HFF-Myc (cell line): Measurements from ENCODE around the gene METAP1D.

Experiments
- DNase-seq: peaks from one replicate; pipeline ENCODE4 v3.0.0-alpha.2; 2011; ENCODE audit warnings: low read depth; ENCODE audit errors: extremely low read depth
- H3K4me3 ChIP-seq: replicated peaks from 2 replicates; pipeline ENCODE4 v1.5.1; 2011; ENCODE audit warnings: low read depth, mild to moderate bottlenecking, control low read depth, low read length
- TF ChIP-seq, protein P1 (sequence below): IDR thresholded peaks from 2 replicates; pipeline ENCODE4 v1.5.1; 2012; ENCODE audit warnings: mild to moderate bottlenecking, low read depth, low read length, control low read depth; ENCODE audit errors: missing control alignments

METAP1D gene

DNA sequence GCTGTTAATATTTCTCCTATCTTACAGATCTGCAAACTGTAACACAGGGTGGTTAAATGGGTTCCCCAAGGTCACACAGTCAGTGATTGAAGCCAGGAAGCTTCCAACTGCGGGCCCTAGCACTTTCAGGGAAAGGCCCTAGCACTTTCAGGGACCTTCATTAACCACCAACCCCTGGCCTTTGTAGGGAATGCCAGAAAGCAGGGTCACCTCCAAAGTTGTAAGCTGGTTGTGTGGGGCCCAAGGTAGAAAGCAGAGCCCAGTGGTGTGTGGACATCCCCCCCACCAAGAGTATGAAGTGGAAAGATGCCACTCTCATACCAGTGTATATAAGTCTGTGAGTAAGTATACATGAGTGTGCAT, 98.5 kb downstream of the METAP1D start:
- DNase-seq: no peak
- TF ChIP-seq, protein P1, sequence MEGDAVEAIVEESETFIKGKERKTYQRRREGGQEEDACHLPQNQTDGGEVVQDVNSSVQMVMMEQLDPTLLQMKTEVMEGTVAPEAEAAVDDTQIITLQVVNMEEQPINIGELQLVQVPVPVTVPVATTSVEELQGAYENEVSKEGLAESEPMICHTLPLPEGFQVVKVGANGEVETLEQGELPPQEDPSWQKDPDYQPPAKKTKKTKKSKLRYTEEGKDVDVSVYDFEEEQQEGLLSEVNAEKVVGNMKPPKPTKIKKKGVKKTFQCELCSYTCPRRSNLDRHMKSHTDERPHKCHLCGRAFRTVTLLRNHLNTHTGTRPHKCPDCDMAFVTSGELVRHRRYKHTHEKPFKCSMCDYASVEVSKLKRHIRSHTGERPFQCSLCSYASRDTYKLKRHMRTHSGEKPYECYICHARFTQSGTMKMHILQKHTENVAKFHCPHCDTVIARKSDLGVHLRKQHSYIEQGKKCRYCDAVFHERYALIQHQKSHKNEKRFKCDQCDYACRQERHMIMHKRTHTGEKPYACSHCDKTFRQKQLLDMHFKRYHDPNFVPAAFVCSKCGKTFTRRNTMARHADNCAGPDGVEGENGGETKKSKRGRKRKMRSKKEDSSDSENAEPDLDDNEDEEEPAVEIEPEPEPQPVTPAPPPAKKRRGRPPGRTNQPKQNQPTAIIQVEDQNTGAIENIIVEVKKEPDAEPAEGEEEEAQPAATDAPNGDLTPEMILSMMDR: no peak
- H3K4me3 ChIP-seq: 0 out of 2 replicates have a peak overlapping the region, but pooled peaks have one; percentile 64

- TF ChIP-seq, protein P1: no peak
- no peak for DNase-seq
- peak overlapping the region; percentile 64 for H3K4me3 ChIP-seq
Measured at GRCh38 chr2:172098650-172099471, 99.1 kb downstream of the METAP1D start.

- H3K4me3 ChIP-seq: peak overlapping the region; percentile 64
- TF ChIP-seq, protein P1: no peak
- no peak for DNase-seq
Measured at GRCh38 chr2:172099472-172100079, 99.8 kb downstream of the METAP1D start.

GRCh38 chr2:172100080-172100934, 100.6 kb downstream of the METAP1D start:
- TF ChIP-seq, protein P1: no peak
- peak overlapping the region; percentile 64 for H3K4me3 ChIP-seq
- DNase-seq: no peak

GRCh38 chr2:172100935-172101820, 101.4 kb downstream of the METAP1D start:
- DNase-seq: no peak
- TF ChIP-seq, protein P1: no peak
- H3K4me3 ChIP-seq: peak overlapping the region; percentile 64
